CD8-positive, alpha-beta memory T cell (primary cell): Measurements from ENCODE around the gene PRR19. TPM values are rescaled to one million over a fixed set of nuclear protein-coding genes. Genes with fewer than 3 reads are reported as not detected.
A peak's percentile ranks its signal among the peaks of the same experiment; 100 is the strongest.
"Not testable (repeated sequence)": the region's sequence is repeated elsewhere in the genome, so short reads cannot be mapped to it uniquely, and the experiment has no call there.

ENCODE experiments used
- CTCF ChIA-PET: fragments of 350-600 bp; sonication (Branson Sonifier 250); formaldehyde crosslinking; loops from one replicate; lab custom pipeline; 2021; ENCODE audit warnings: antibody characterized with exemption; lab: Charles Lee
- POLR2A ChIA-PET: fragments of 350-600 bp; sonication (Branson Sonifier 250); formaldehyde crosslinking; loops from one replicate; lab custom pipeline; 2021; ENCODE audit warnings: antibody characterized with exemption; lab: Charles Lee
- DNase-seq, 5 donors: peaks; one replicate each; pipeline versions ENCODE4 v3.0.0 to v3.0.0-alpha.2; 2020 to 2022; ENCODE audit warnings: mixed read lengths in 1 of 5
- H3K27ac ChIP-seq: one replicate; pipeline ENCODE4 v1.7.0; 2013; ENCODE audit warnings: low read depth, mild to moderate bottlenecking, low read length, moderate library complexity
- H3K27me3 ChIP-seq: 2 replicates; pipeline ENCODE4 v1.7.0; 2013; ENCODE audit warnings: low read length, mild to moderate bottlenecking; ENCODE audit not compliant: insufficient read depth, poor library complexity, severe bottlenecking
- H3K36me3 ChIP-seq: 2 replicates; pipeline ENCODE4 v1.7.0; 2013; ENCODE audit warnings: mild to moderate bottlenecking, low read length, moderate library complexity; ENCODE audit not compliant: insufficient read depth
- H3K4me1 ChIP-seq: 2 replicates; pipeline ENCODE4 v1.7.0; 2013; ENCODE audit warnings: mild to moderate bottlenecking, low read length, moderate library complexity; ENCODE audit not compliant: insufficient read depth
- H3K4me3 ChIP-seq: 2 replicates; pipeline ENCODE4 v1.7.0; 2013; ENCODE audit warnings: mild to moderate bottlenecking, low read length
- H3K9me3 ChIP-seq: 2 replicates; pipeline ENCODE4 v1.7.0; 2013; ENCODE audit warnings: mild to moderate bottlenecking, low read length
- H3K27ac Mint-ChIP-seq, 8 donors: one replicate each; pipeline ENCODE4 v1.8.0; 2020 to 2021; ENCODE audit warnings: mixed read lengths in 8 of 8, mild to moderate bottlenecking in 6 of 8, inconsistent platforms in 3 of 8, moderate library complexity in 3 of 8
- H3K27me3 Mint-ChIP-seq, 2 donors: one replicate each; pipeline ENCODE4 v1.8.0; 2020 to 2021; ENCODE audit warnings: mixed read lengths in 2 of 2, mild to moderate bottlenecking in 1 of 2, moderate library complexity in 1 of 2
- H3K36me3 Mint-ChIP-seq, 3 donors: one replicate each; pipeline ENCODE4 v1.8.0; 2020 to 2021; ENCODE audit warnings: mixed read lengths in 3 of 3, inconsistent platforms in 1 of 3, mild to moderate bottlenecking in 1 of 3
- H3K4me1 Mint-ChIP-seq, 3 donors: one replicate each; pipeline ENCODE4 v1.8.0; 2020 to 2021; ENCODE audit warnings: mixed read lengths in 3 of 3, inconsistent platforms in 1 of 3, mild to moderate bottlenecking in 1 of 3
- H3K4me3 Mint-ChIP-seq, 7 donors: one replicate each; pipeline ENCODE4 v1.8.0; 2020 to 2021; ENCODE audit warnings: mixed read lengths in 7 of 7, mild to moderate bottlenecking in 6 of 7, moderate library complexity in 4 of 7, inconsistent platforms in 2 of 7
- H3K9me3 Mint-ChIP-seq, 5 donors: one replicate each; pipeline ENCODE4 v1.8.0; 2020 to 2022; ENCODE audit warnings: mixed read lengths in 5 of 5, mild to moderate bottlenecking in 3 of 5, moderate library complexity in 2 of 5, inconsistent platforms in 1 of 5
- polyA plus RNA-seq: library from polyadenylated mRNA; unstranded; fragments of 300-500 nt; fragmentation: Illumina TruSeq; gene quantifications from one replicate; pipeline ENCODE4 v1.2.3, GENCODE V29; 2021
- total RNA-seq, 2 experiments: library from RNA; stranded (reverse); gene quantifications; one replicate each; pipeline ENCODE4 v1.2.3, GENCODE V29; 2021

Gene PRR19
- total and polyA plus RNA-seq, 3 experiments from 2014 or later, result 0.64 to 1.0 (median 0.73) TPM

- Mint-ChIP-seq H3K4me1 (peaks cover 21 to 29% (median 27%) of the 10 kb centered on the region in 3 donors), H3K27ac (peak overlapping the region; percentile 40 to 91 (median 80)), H3K27me3 (peaks cover 0 to 9% of the 10 kb centered on the region in 2 donors), H3K4me3 (peak overlapping the region; percentile 67 to 94 (median 81)), H3K9me3 (peaks cover 0 to 1% (median 0%) of the 10 kb centered on the region in 5 donors), H3K36me3 (peaks cover 0 to 2% (median 0%) of the 10 kb centered on the region in 3 donors)
- no peaks in the 10 kb centered on the region for H3K9me3 ChIP-seq
- no peaks in the 10 kb centered on the region for H3K36me3 ChIP-seq
- ChIA-PET CTCF (interaction anchor here (0.8 to 1.5 kb wide), 6 partner anchors 11 to 124 kb away, joined by 3 to 5 read pairs (median 4); partner anchors contain the start of gene POU2F2), POLR2A (interaction anchor here (0.6 to 1.0 kb wide), 3 partner anchors 13 to 141 kb away, joined by 3 to 4 read pairs (median 3); no protein-coding TSS in a partner anchor)
- peak overlapping the region; percentile 57 for H3K27ac ChIP-seq
- H3K27me3 ChIP-seq, result no peaks in the 10 kb centered on the region
- DNase-seq, result peak in 1 of 5 donors; percentile 50
- peaks cover 27% of the 10 kb centered on the region for H3K4me1 ChIP-seq
- H3K4me3 ChIP-seq, result peak overlapping the region; percentile 66
Measured at GRCh38 chr19:42255766-42256745, 45.9 kb upstream of the PRR19 start.

GRCh38 chr19:42257842-42258241, 44.1 kb upstream of the PRR19 start:
- H3K4me1 ChIP-seq, result peaks cover 12% of the 10 kb centered on the region
- peaks cover 9 to 14% (median 13%) of the 10 kb centered on the region in 3 donors for H3K4me1 Mint-ChIP-seq
- H3K36me3 Mint-ChIP-seq, H3K4me3 ChIP-seq, H3K27me3 Mint-ChIP-seq, DNase-seq, H3K9me3 Mint-ChIP-seq, H3K36me3 ChIP-seq, H3K27me3 ChIP-seq, H3K4me3 Mint-ChIP-seq, H3K27ac ChIP-seq, H3K9me3 ChIP-seq: not testable (repeated sequence)
- peak overlapping the region in 1 of 8 donors; percentile 30 for H3K27ac Mint-ChIP-seq
- POLR2A ChIA-PET, result interaction anchor here (0.7 to 1.4 kb wide), 2 partner anchors 13 to 1128 kb away, joined by 4 to 5 read pairs; no protein-coding TSS in a partner anchor
- CTCF ChIA-PET, result interaction anchor here (1.2 kb wide), 1 partner anchor 73 kb away, joined by 4 read pairs; no protein-coding TSS in a partner anchor

GRCh38 chr19:42261763-42262162, 40.2 kb upstream of the PRR19 start:
- H3K9me3 ChIP-seq, result no peaks in the 10 kb centered on the region
- peak overlapping the region in 1 of 8 donors; percentile 44 for H3K27ac Mint-ChIP-seq
- DNase-seq, result no peak
- H3K36me3 Mint-ChIP-seq, result no peaks in the 10 kb centered on the region
- no peaks in the 10 kb centered on the region for H3K4me1 ChIP-seq
- ChIA-PET POLR2A (no interaction called here), CTCF (interaction anchor here (1.3 kb wide), 1 partner anchor 151 kb away, joined by 3 read pairs; no protein-coding TSS in a partner anchor)
- H3K27me3 Mint-ChIP-seq, result peaks cover 0 to 4% of the 10 kb centered on the region in 2 donors
- H3K4me1 Mint-ChIP-seq, result peaks cover 0 to 2% (median 1%) of the 10 kb centered on the region in 3 donors
- no peaks in the 10 kb centered on the region for H3K9me3 Mint-ChIP-seq
- no peak overlapping the region for H3K4me3 ChIP-seq
- no peaks in the 10 kb centered on the region for H3K36me3 ChIP-seq
- peak overlapping the region in 1 of 7 donors; percentile 34 for H3K4me3 Mint-ChIP-seq
- no peak overlapping the region for H3K27ac ChIP-seq
- H3K27me3 ChIP-seq, result no peaks in the 10 kb centered on the region

- H3K27ac ChIP-seq, H3K4me3 ChIP-seq, DNase-seq, H3K27me3 ChIP-seq, H3K36me3 Mint-ChIP-seq, H3K9me3 Mint-ChIP-seq, POLR2A ChIA-PET, H3K9me3 ChIP-seq, H3K27me3 Mint-ChIP-seq, H3K36me3 ChIP-seq: not testable (repeated sequence)
- Mint-ChIP-seq H3K4me3 (peak overlapping the region in 1 of 7 donors; percentile 1), H3K27ac (peak overlapping the region in 1 of 8 donors; percentile 7), H3K4me1 (peaks cover 16 to 28% (median 17%) of the 10 kb centered on the region in 3 donors)
- CTCF ChIA-PET, result interaction anchor here (1.0 kb wide), 1 partner anchor 13 kb away, joined by 3 read pairs; no protein-coding TSS in a partner anchor
- H3K4me1 ChIP-seq, result peaks cover 23% of the 10 kb centered on the region
Measured at GRCh38 chr19:42266105-42266504, 35.8 kb upstream of the PRR19 start.

GRCh38 chr19:42266928-42267603, 34.9 kb upstream of the PRR19 start:
- H3K27me3 ChIP-seq, H3K36me3 Mint-ChIP-seq, H3K9me3 Mint-ChIP-seq, H3K9me3 ChIP-seq, H3K36me3 ChIP-seq, DNase-seq, H3K27me3 Mint-ChIP-seq, H3K27ac Mint-ChIP-seq: not testable (repeated sequence)
- Histone ChIP-seq H3K4me3 (peak overlapping the region; percentile 72), H3K4me1 (peaks cover 29% of the 10 kb centered on the region), H3K27ac (peak overlapping the region; percentile 98)
- Mint-ChIP-seq H3K4me3 (peak overlapping the region in 1 of 7 donors; percentile 17), H3K4me1 (peaks cover 21 to 32% (median 23%) of the 10 kb centered on the region in 3 donors)
- CTCF ChIA-PET, result interaction anchor here (1.2 kb wide), 1 partner anchor 24 kb away, joined by 3 read pairs; no protein-coding TSS in a partner anchor
- POLR2A ChIA-PET, result interaction anchor here (0.5 kb wide), 1 partner anchor 43 kb away, joined by 10 read pairs; no protein-coding TSS in a partner anchor

- Mint-ChIP-seq H3K9me3 (no peaks in the 10 kb centered on the region), H3K4me3 (no peak overlapping the region), H3K36me3 (peaks cover 0 to 13% (median 0%) of the 10 kb centered on the region in 3 donors), H3K4me1 (peaks cover 21 to 32% (median 23%) of the 10 kb centered on the region in 3 donors), H3K27me3 (peaks cover 0 to 5% of the 10 kb centered on the region in 2 donors), H3K27ac (no peak overlapping the region)
- Histone ChIP-seq H3K36me3 (no peaks in the 10 kb centered on the region), H3K27me3 (no peaks in the 10 kb centered on the region), H3K9me3 (no peaks in the 10 kb centered on the region), H3K4me1 (peaks cover 29% of the 10 kb centered on the region), H3K4me3 (peak overlapping the region; percentile 72), H3K27ac (peak overlapping the region; percentile 98)
- CTCF ChIA-PET, result interaction anchor here (1.2 kb wide), 1 partner anchor 25 kb away, joined by 3 read pairs; no protein-coding TSS in a partner anchor
- POLR2A ChIA-PET, result interaction anchor here (0.5 kb wide), 1 partner anchor 44 kb away, joined by 10 read pairs; no protein-coding TSS in a partner anchor
- no peak for DNase-seq
Measured at GRCh38 chr19:42267644-42268141, 34.2 kb upstream of the PRR19 start.

GRCh38 chr19:42268142-42268703, 33.7 kb upstream of the PRR19 start:
- Mint-ChIP-seq H3K27me3 (peaks cover 0 to 4% of the 10 kb centered on the region in 2 donors), H3K9me3 (no peaks in the 10 kb centered on the region), H3K4me3 (no peak overlapping the region), H3K4me1 (peaks cover 21 to 32% (median 23%) of the 10 kb centered on the region in 3 donors), H3K27ac (no peak overlapping the region), H3K36me3 (peaks cover 0 to 17% (median 0%) of the 10 kb centered on the region in 3 donors)
- ChIA-PET POLR2A (interaction anchor here (1.2 kb wide), 1 partner anchor 15 kb away, joined by 5 read pairs; no protein-coding TSS in a partner anchor), CTCF (interaction anchor here (1.2 kb wide), 1 partner anchor 25 kb away, joined by 3 read pairs; no protein-coding TSS in a partner anchor)
- H3K36me3 ChIP-seq, result no peaks in the 10 kb centered on the region
- peak overlapping the region; percentile 98 for H3K27ac ChIP-seq
- DNase-seq, result peak; percentile 96 to 100 (median 99)
- H3K4me3 ChIP-seq, result peak overlapping the region; percentile 72
- no peaks in the 10 kb centered on the region for H3K9me3 ChIP-seq
- H3K27me3 ChIP-seq, result no peaks in the 10 kb centered on the region
- H3K4me1 ChIP-seq, result peaks cover 29% of the 10 kb centered on the region
